Measurements from ENCODE around the gene PSME3IP1. TPM values are rescaled to one million over a fixed set of nuclear protein-coding genes. Genes with fewer than 3 reads are reported as not detected.

PSME3IP1 gene
- total and polyA plus RNA-seq, 9 of the 15 experiments (the other 6 are each of a cell fraction or from before 2014, with no cell fraction given) = 63.8 to 187 (median 142) TPM

DNA sequence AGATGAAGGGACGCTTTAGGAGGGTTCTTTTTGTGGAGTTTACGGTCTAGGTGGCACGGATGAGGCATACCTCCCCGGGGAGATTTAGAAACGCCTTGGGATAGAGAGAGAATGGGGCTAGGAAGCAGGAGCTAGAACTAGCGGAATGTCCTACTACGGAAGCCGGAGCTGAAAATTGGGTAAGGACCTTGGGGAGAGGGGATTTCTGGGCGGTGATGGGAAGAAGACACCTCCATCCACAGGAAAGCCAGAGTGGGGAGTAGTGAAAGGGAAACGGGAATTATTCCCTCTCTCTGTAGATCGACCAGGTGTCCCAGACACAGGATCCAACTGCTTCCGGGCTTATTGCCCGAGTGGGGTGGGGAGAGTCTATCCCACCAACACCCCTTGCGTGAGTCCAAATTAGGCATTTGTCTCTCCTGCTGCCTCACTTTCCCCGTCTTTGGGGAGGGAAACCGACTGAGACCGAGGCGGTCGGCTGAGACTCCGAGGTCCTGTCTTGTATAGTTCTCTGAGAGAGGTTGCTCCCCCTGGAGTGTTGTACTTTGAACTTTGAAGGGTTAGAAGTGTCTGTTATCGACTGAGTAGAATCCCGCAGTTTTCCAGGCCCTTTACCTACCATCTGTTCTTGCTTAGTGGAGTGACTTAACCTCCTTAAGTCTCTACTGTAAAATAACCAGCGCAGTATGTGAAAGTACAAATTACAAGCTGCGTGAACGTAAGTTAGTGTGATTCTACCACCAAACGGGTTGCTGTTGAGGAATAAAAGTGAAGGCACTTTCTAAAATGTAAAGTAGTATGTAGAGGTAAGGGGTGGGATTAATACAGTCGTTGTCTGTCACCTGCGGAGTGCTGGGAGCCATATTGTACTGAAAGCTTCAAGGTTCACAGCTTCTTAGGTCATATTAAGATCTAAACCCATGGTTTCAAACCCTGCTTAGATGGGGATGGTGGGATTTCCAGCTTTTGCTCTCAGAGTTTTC, 1.3 kb upstream of the PSME3IP1 start (continued):
- no peak for TF ChIP-seq MXD1 (CRISPR knock-in tag; IDR thresholded peaks at IDR 0.05; ENCODE audit: borderline replicate concordance, poor library complexity, severe bottlenecking)
- TF ChIP-seq NCOA1 (IDR thresholded peaks at IDR 0.05; ENCODE audit: low read depth) = no peak
- TF ChIP-seq UBTF (IDR thresholded peaks at IDR 0.05; ENCODE audit: borderline replicate concordance in 1 of 2, low read depth in 2 of 2, low read length in 2 of 2) = 0 out of 4 replicates have a peak, but pooled peaks of 1 of the 2 experiments have one; percentile 36
- TF ChIP-seq ID3 (CRISPR knock-in tag; IDR thresholded peaks at IDR 0.05) = no peak
- no peak for TF ChIP-seq ID3 (tag; IDR thresholded peaks at IDR 0.05)
- TF ChIP-seq, protein P1, sequence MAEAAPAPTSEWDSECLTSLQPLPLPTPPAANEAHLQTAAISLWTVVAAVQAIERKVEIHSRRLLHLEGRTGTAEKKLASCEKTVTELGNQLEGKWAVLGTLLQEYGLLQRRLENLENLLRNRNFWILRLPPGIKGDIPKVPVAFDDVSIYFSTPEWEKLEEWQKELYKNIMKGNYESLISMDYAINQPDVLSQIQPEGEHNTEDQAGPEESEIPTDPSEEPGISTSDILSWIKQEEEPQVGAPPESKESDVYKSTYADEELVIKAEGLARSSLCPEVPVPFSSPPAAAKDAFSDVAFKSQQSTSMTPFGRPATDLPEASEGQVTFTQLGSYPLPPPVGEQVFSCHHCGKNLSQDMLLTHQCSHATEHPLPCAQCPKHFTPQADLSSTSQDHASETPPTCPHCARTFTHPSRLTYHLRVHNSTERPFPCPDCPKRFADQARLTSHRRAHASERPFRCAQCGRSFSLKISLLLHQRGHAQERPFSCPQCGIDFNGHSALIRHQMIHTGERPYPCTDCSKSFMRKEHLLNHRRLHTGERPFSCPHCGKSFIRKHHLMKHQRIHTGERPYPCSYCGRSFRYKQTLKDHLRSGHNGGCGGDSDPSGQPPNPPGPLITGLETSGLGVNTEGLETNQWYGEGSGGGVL (CRISPR knock-in tag; IDR thresholded peaks at IDR 0.05) = no peak
- no peak for TF ChIP-seq POLR2AphosphoS5 (IDR thresholded peaks at IDR 0.05; ENCODE audit: control insufficient read depth, insufficient read depth, low read depth, low read length)
- TF ChIP-seq ELF1 (tag; IDR thresholded peaks at IDR 0.05) = 0 out of 2 replicates have a peak, but pooled peaks have one; percentile 14
- no peak for TF ChIP-seq PTTG1 (tag; IDR thresholded peaks at IDR 0.05; ENCODE audit: low read depth)
- TF ChIP-seq CHD2 (IDR thresholded peaks at IDR 0.05; ENCODE audit: low read depth, low read length) = no peak
- TF ChIP-seq FOXO4 (CRISPR knock-in tag; IDR thresholded peaks at IDR 0.05) = no peak
- TF ChIP-seq NONO (IDR thresholded peaks at IDR 0.05; ENCODE audit: low read depth in 2 of 2, low read length in 1 of 2) = 0 out of 4 replicates have a peak, but pooled peaks of 1 of the 2 experiments have one; percentile 12
- peak; percentile 77 for TF ChIP-seq GTF2E2 (tag; IDR thresholded peaks at IDR 0.05)
- TF ChIP-seq DMBX1 (CRISPR knock-in tag; IDR thresholded peaks at IDR 0.05; ENCODE audit: borderline replicate concordance) = no peak
- no peak for TF ChIP-seq NFE2L1 (tag; IDR thresholded peaks at IDR 0.05; ENCODE audit: borderline replicate concordance, low read depth)
- no peak for TF ChIP-seq VEZF1 (CRISPR knock-in tag; IDR thresholded peaks at IDR 0.05)

Measured in K562 (cell line).